Uterus (tissue), 2 donors: ENCODE data around the gene GPR150.

ENCODE experiments used
- POLR2A ChIP-seq, 2 donors: fragments of 450-650 bp; IDR thresholded peaks; one replicate each; pipeline ENCODE4 v1.6.1; 2016; ENCODE audit warnings: antibody characterized with exemption in 2 of 2, mild to moderate bottlenecking in 1 of 2, moderate library complexity in 1 of 2
- TF ChIP-seq, protein P1 (sequence below), 4 experiments: fragments of 200-600 bp in 2 of 4; fragments of 450-650 bp in 2 of 4; sonication (generic) in 2 of 4; IDR thresholded peaks; one replicate each; pipeline ENCODE4 v1.5.1; 2016 to 2019; ENCODE audit warnings: antibody characterized with exemption in 4 of 4, mild to moderate bottlenecking in 2 of 4, moderate library complexity in 1 of 4

DNA sequence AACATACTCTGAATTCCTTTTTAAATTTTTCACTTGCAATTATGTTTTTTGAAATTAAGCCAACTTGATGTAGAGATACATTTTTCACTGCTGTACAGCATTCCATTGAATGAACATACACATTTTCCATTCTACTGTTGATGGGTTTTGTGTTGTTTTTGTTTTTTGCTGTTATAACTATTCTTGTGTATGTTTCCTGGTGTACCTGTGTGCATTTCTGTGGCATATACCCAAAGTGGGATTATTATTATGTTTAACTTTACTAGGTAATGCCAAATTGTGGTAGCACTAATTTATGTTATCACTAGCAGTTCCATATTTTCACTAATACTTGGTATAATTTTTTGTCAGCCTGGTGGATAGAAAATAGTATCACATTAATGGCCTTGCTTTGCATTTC lies 29.4 kb downstream of the GPR150 start:
- TF ChIP-seq POLR2A (IDR thresholded peaks at IDR 0.05): no peak
- TF ChIP-seq, protein P1, sequence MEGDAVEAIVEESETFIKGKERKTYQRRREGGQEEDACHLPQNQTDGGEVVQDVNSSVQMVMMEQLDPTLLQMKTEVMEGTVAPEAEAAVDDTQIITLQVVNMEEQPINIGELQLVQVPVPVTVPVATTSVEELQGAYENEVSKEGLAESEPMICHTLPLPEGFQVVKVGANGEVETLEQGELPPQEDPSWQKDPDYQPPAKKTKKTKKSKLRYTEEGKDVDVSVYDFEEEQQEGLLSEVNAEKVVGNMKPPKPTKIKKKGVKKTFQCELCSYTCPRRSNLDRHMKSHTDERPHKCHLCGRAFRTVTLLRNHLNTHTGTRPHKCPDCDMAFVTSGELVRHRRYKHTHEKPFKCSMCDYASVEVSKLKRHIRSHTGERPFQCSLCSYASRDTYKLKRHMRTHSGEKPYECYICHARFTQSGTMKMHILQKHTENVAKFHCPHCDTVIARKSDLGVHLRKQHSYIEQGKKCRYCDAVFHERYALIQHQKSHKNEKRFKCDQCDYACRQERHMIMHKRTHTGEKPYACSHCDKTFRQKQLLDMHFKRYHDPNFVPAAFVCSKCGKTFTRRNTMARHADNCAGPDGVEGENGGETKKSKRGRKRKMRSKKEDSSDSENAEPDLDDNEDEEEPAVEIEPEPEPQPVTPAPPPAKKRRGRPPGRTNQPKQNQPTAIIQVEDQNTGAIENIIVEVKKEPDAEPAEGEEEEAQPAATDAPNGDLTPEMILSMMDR (IDR thresholded peaks at IDR 0.05): no peak
